Heart left ventricle (tissue), 16 donors: ENCODE measurements around the gene KLHL36. TPM values are rescaled to one million over a fixed set of nuclear protein-coding genes. Genes with fewer than 3 reads are reported as not detected.

ENCODE experiments used
- ATAC-seq, 4 donors: fragments of 200-7000 bp; cut with Tn5 transposase; one replicate each; pipeline ENCODE4 v1.9.1; 2020 to 2022; ENCODE audit warnings: moderate library complexity in 4 of 4, mild to moderate bottlenecking in 3 of 4, moderate number of reproducible peaks in 1 of 4
- DNase-seq, 5 donors: peaks; one replicate each; pipeline ENCODE4 v3.0.0-alpha.2; 2020
- H3K27ac ChIP-seq, 12 donors: fragments of 200-600 bp; sonication (generic) in 4 of 12; one replicate each; pipeline versions ENCODE4 v1.5.0 to v1.8.0; 2016 to 2022; ENCODE audit warnings: mild to moderate bottlenecking in 2 of 12
- H3K27me3 ChIP-seq, 9 donors: fragments of 200-600 bp; sonication (generic) in 2 of 9; one replicate each; pipeline versions ENCODE4 v1.5.1 to v1.8.0; 2016 to 2022; ENCODE audit warnings: mild to moderate bottlenecking in 3 of 9
- H3K36me3 ChIP-seq, 9 donors: fragments of 200-600 bp; sonication (generic) in 2 of 9; one replicate each; pipeline versions ENCODE4 v1.5.0 to v1.8.0; 2018 to 2022; ENCODE audit warnings: mild to moderate bottlenecking in 2 of 9
- H3K4me1 ChIP-seq, 12 donors: fragments of 200-600 bp; sonication (generic) in 4 of 12; one replicate each; pipeline versions ENCODE4 v1.5.0 to v1.8.0; 2016 to 2022; ENCODE audit warnings: mild to moderate bottlenecking in 3 of 12
- H3K4me3 ChIP-seq, 12 donors: fragments of 200-600 bp; sonication (generic) in 4 of 12; one replicate each; pipeline versions ENCODE4 v1.5.0 to v1.8.0; 2017 to 2022; ENCODE audit warnings: mild to moderate bottlenecking in 9 of 12, moderate library complexity in 4 of 12
- H3K9me3 ChIP-seq, 12 donors: fragments of 200-600 bp; sonication (generic) in 4 of 12; one replicate each; pipeline versions ENCODE4 v1.5.0 to v1.8.0; 2016 to 2022; ENCODE audit warnings: mild to moderate bottlenecking in 1 of 12
- CTCF ChIP-seq, 12 donors: fragments of 200-600 bp; sonication (generic) in 4 of 12; IDR thresholded peaks; one replicate each; pipeline versions ENCODE4 v1.5.0 to v1.8.0; 2018 to 2022; ENCODE audit warnings: antibody characterized with exemption in 12 of 12, mild to moderate bottlenecking in 5 of 12
- POLR2A ChIP-seq, 2 donors: fragments of 450-650 bp; IDR thresholded peaks; one replicate each; pipeline ENCODE4 v1.6.1; 2017; ENCODE audit warnings: antibody characterized with exemption in 2 of 2, mild to moderate bottlenecking in 2 of 2, moderate library complexity in 2 of 2
- WGBS, 4 donors: extraction: QIAGEN DNeasy Blood & Tissue Kit in 2 of 4; methylation state at CpG; one replicate each; pipeline versions ENCODE4 v1.1.5 to v1.1.7; 2013 to 2018; 5-methylcytosine and 5-hydroxymethylcytosine counted together
- intact Hi-C, 10 donors: fragments of 100-400 bp; cut with DNase I; formaldehyde crosslinking; loops; one replicate each; pipeline versions ENCODE4 v1.11.1 to v1.14.2; 2022
- polyA plus RNA-seq, 2 donors: library from polyadenylated mRNA; stranded (reverse); fragments of 200-250 nt; gene quantifications; one replicate each; pipeline ENCODE4 v1.2.3, GENCODE V29; 2013
- total RNA-seq, 9 donors: library from RNA; depleted of rRNA in 2 of 9; stranded (reverse); fragments of >200 nt in 2 of 9; fragmentation: NEBNext Ultra II Directional in 3 of 9; extraction: Animal tissue kit (Norgen Biotek cat#: 25700) in 3 of 9; gene quantifications; one replicate each; pipeline versions ENCODE4 v1.1.0 to v1.2.4, GENCODE V29; 2016 to 2023
- donor health status: ischemic (EF 13 %, LVEDD 7.1; RV severe dilation, severe dysfunction).
- donor health status: healthy with polysubstance abuse.
- donor health status: DM: no; HTN: yes; CAD: no.
- donor health status: DM: no; HTN: no; CAD: no.
- donor health status: ischemic (EF 25% LVEDD 6.9; RV normal size, moderate dysfunction).
- donor health status: ischemic (EF 25% LVEDD 5.7; RV mildly dilated, moderate dysfunction).
- donor health status: healthy.
- donor health status: DM: yes; HTN: yes; CAD: no.
- donor health status: ischemic (EF 35%, LVEDD 5.7; RV mildly dilated, moderate dysfunction).
- donor health status: nonischemic (EF 11% LVEDD 7.7; RV severe dilation, severe dysfunction).
- donor health status: DM: yes; HTN: yes; CAD: no.
- donor health status: PGD.
- donor health status: ischemic (EF 29% LVEDD 5.4; RV normal size, mild dysfunction).
- donor health status: nonischemic (EF 23%, LVEDD 6.1; RV moderate dilation, normal function).

KLHL36 gene
- total and polyA plus RNA-seq, 11 donors = 19.2 to 93.0 (median 58.0) TPM

GRCh38 chr16:84628226-84628731 lies 20.0 kb upstream of the KLHL36 start:
- TF ChIP-seq POLR2A (IDR thresholded peaks at IDR 0.05) = no peak
- no peak for TF ChIP-seq CTCF (IDR thresholded peaks at IDR 0.05)
- Histone ChIP-seq H3K4me1 (peaks cover 0 to 10% (median 3%) of the 10 kb centered on the region in 12 donors), H3K9me3 (no peaks in the 10 kb centered on the region), H3K36me3 (no peaks in the 10 kb centered on the region), H3K4me3 (no peak overlapping the region), H3K27ac (no peak overlapping the region), H3K27me3 (no peaks in the 10 kb centered on the region)
- DNase-seq = no peak
- intact Hi-C loops = no loop called here
- WGBS, 4 donors = 59 to 74% (median 68%) methylated on average over 7 of the region's 7 CpGs
- no peak for ATAC-seq

GRCh38 chr16:84629580-84629979 lies 18.7 kb upstream of the KLHL36 start:
- DNase-seq (no peak), ATAC-seq (no peak)
- H3K9me3 ChIP-seq = no peaks in the 10 kb centered on the region
- WGBS, 4 donors = 73 to 81% (median 76%) methylated on average over 10 of the region's 10 CpGs
- no peak overlapping the region for H3K27ac ChIP-seq
- H3K27me3 ChIP-seq = no peaks in the 10 kb centered on the region
- TF ChIP-seq POLR2A (IDR thresholded peaks at IDR 0.05) (no peak), CTCF (IDR thresholded peaks at IDR 0.05) (no peak)
- peaks cover 0 to 20% (median 10%) of the 10 kb centered on the region in 12 donors for H3K4me1 ChIP-seq
- intact Hi-C loops = no loop called here
- no peak overlapping the region for H3K4me3 ChIP-seq
- H3K36me3 ChIP-seq = no peaks in the 10 kb centered on the region

- ATAC-seq (no peak), DNase-seq (no peak)
- no peak overlapping the region for H3K4me3 ChIP-seq
- H3K27me3 ChIP-seq = no peaks in the 10 kb centered on the region
- WGBS, 4 donors = 90 to 92% (median 91%) methylated on average over 5 of the region's 5 CpGs
- TF ChIP-seq CTCF (IDR thresholded peaks at IDR 0.05) = no peak
- TF ChIP-seq POLR2A (IDR thresholded peaks at IDR 0.05) = no peak
- H3K4me1 ChIP-seq = peaks cover 0 to 20% (median 10%) of the 10 kb centered on the region in 12 donors
- H3K36me3 ChIP-seq = no peaks in the 10 kb centered on the region
- intact Hi-C loops = no loop called here
- no peaks in the 10 kb centered on the region for H3K9me3 ChIP-seq
- no peak overlapping the region for H3K27ac ChIP-seq
These were observed 18.3 kb upstream of the KLHL36 start for GRCh38 chr16:84630009-84630408.

GRCh38 chr16:84630446-84631152 lies 17.7 kb upstream of the KLHL36 start:
- H3K36me3 ChIP-seq = no peaks in the 10 kb centered on the region
- intact Hi-C loops = no loop called here
- no peak for TF ChIP-seq CTCF (IDR thresholded peaks at IDR 0.05)
- no peak for TF ChIP-seq POLR2A (IDR thresholded peaks at IDR 0.05)
- H3K9me3 ChIP-seq = no peaks in the 10 kb centered on the region
- ATAC-seq = no peak
- DNase-seq = no peak
- H3K27me3 ChIP-seq = no peaks in the 10 kb centered on the region
- peaks cover 0 to 20% (median 11%) of the 10 kb centered on the region in 12 donors for H3K4me1 ChIP-seq
- 94 to 97% (median 94%) methylated on average over 16 of the region's 16 CpGs for WGBS, 4 donors
- no peak overlapping the region for H3K4me3 ChIP-seq
- no peak overlapping the region for H3K27ac ChIP-seq
